GM18505 (cell line): ENCODE data around the gene FZR1.

Experiments used
- ATAC-seq: cut with Tn5 transposase; IDR thresholded peaks from one replicate; pipeline ENCODE4 v1.9.1; 2021; ENCODE audit not compliant: unreplicated experiment
- POLR2A ChIP-seq: IDR thresholded peaks from 4 replicates; pipeline ENCODE4 v1.6.1; 2011; ENCODE audit warnings: borderline replicate concordance; ENCODE audit not compliant: insufficient read depth, insufficient read length; ENCODE audit errors: extremely low read depth

Gene FZR1

DNA sequence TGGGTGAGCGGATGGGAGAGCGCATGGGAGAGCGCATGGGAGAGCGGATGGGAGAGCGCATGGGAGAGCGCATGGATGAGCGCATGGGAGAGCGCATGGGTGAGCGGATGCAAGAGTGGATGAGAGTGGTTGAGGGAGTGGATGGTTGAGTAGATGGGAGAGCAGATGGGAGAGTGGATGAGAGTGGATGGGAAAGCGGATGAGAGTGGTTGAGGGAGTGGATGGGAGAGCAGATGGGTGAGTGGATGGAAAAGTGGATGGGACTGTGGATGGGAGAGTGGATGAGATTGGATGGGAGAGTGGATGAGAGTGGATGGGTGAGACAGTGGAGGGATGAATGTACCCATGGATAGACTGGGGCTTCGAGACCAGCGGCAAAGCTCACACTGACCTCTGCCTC, 24.3 kb downstream of the FZR1 start:
- no peak for ATAC-seq

DNA sequence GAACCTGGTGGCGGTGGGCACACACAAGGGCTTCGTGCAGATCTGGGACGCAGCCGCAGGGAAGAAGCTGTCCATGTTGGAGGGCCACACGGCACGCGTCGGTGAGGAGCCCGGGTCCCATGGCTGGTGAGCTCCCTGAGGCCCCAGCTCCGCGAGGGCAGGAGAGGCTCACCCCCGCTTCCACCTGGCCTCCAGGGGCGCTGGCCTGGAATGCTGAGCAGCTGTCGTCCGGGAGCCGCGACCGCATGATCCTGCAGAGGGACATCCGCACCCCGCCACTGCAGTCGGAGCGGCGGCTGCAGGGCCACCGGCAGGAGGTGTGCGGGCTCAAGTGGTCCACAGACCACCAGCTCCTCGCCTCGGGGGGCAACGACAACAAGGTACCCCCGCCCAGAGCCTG, 25.6 kb downstream of the FZR1 start:
- ATAC-seq = no peak
- TF ChIP-seq POLR2A = no peak

More for the DNA sequence above, 24.3 kb downstream of the FZR1 start:
- TF ChIP-seq POLR2A = no peak

DNA sequence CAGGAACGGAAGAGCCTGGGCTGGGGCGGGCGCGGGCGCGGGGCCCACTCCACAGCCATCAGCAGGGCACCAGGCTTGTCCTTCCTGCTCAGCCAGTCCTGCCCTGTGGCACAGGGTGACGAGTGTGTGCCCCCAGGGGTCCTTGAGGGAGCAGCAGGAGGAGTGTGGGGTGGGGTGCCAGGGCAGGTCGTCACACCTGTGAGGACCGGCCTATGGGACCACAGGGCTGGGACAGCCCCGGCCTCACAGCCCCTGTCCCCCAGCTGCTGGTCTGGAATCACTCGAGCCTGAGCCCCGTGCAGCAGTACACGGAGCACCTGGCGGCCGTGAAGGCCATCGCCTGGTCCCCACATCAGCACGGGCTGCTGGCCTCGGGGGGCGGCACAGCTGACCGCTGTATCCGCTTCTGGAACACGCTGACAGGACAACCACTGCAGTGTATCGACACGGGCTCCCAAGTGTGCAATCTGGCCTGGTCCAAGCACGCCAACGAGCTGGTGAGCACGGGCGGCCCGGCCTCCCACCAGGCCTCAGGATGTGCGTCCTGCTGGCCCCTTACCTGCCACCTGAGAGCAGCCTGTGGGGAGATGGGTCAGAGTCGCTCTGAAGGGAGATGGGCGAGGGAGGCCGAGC, 26.2 kb downstream of the FZR1 start:
- TF ChIP-seq POLR2A = no peak
- ATAC-seq = no peak

DNA sequence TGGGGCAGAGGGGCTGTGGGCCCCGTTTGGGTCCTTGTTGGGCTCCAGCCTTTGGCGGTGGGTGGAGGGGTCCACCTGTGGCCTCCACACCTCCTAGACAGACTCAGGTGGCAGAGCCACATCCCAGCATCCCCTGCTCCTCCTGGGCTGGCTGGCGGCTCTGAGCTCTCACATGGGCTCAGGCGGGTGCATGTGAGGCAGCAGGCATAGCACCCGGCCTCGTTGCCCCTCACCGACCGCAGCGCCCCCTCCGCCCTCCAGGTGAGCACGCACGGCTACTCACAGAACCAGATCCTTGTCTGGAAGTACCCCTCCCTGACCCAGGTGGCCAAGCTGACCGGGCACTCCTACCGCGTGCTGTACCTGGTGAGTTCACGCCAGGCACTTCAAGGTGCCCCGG, 26.9 kb downstream of the FZR1 start:
- ATAC-seq = no peak
- TF ChIP-seq POLR2A = no peak

DNA sequence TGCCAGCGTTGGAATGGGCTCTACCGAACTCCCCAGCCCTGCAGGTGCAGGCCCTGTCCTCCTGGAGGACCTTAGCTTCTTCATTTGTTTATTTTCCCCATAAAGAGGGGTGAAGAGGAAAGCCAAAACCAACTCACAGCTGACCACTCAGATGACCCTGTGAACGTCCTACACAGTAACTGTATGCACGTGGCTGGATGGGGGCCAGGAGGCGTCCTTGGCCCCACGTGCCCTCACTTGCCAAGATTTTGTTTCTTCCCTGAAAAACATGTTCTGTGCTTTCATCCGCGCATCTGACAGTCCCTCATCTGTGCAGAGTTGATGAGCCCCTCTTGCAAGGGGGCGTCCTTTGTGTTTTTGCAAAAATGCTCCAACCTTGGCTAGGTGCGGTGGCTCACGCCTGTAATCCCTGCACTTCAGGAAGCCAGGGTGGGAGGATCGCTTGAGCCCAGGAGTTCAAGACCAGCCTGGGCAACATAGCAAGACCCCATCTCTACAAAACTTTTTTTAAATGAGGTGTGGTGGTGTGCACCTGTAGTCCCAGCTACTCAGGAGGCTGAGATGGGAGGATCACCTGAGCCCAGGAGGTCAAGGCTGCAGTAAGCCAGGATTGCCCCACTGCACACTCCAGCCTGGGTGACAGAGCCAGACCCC, 27.6 kb downstream of the FZR1 start:
- no peak for ATAC-seq
- no peak for TF ChIP-seq POLR2A

DNA sequence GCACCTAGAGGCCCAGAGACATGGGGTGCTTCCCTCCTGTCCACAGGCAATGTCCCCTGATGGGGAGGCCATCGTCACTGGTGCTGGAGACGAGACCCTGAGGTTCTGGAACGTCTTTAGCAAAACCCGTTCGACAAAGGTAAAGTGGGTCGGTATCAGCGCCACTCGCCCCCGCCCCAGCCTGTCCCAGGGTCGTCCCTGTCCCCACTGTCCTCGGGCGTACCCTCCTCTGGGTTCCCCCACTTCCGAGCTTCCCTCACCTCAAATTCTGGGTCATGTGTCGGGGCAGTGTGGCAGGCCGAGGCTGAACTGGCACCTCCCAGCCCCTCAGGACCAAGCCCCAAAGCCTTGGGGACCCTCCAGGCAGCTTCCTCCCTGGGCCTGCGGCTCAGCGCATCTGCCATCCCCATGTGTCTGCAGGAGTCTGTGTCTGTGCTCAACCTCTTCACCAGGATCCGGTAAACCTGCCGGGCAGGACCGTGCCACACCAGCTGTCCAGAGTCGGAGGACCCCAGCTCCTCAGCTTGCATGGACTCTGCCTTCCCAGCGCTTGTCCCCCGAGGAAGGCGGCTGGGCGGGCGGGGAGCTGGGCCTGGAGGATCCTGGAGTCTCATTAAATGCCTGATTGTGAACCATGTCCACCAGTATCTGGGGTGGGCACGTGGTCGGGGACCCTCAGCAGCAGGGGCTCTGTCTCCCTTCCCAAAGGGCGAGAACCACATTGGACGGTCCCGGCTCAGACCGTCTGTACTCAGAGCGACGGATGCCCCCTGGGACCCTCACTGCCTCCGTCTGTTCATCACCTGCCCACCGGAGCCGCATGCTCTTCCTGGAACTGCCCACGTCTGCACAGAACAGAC, 28.5 kb downstream of the FZR1 start:
- TF ChIP-seq POLR2A = no peak
- ATAC-seq = no peak

DNA sequence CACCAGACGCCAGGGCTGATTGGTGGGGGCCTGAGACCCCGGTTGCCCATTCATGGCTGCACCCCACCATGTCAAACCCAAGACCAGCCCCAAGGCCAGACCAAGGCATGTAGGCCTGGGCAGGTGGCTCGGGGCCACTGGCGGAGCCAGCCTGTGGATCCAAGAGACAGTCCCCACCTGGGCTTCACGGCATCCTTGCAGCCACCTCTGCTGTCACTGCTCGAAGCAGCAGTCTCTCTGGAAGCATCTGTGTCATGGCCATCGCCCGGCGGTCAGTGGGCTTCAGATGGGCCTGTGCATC, 29.1 kb downstream of the FZR1 start:
- no peak for ATAC-seq
- TF ChIP-seq POLR2A = no peak

DNA sequence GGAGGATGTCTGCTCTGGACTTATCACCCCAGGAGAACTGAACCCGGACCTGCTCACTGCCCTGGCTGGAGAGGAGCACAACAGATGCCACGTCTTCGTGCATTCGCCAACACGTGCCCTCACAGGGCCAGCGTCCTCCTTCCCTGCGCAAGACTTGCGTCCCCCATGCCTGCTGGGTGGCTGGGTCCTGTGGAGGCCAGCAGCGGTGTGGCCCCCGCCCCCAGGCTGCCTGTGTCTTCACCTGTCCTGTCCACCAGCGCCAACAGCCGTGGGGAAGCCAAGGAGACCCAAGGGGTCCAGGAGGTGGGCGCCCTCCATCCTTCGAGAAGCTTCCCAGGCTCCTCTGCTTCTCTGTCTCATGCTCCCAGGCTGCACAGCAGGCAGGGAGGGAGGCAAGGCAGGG, 29.5 kb downstream of the FZR1 start:
- TF ChIP-seq POLR2A = no peak
- ATAC-seq = no peak

DNA sequence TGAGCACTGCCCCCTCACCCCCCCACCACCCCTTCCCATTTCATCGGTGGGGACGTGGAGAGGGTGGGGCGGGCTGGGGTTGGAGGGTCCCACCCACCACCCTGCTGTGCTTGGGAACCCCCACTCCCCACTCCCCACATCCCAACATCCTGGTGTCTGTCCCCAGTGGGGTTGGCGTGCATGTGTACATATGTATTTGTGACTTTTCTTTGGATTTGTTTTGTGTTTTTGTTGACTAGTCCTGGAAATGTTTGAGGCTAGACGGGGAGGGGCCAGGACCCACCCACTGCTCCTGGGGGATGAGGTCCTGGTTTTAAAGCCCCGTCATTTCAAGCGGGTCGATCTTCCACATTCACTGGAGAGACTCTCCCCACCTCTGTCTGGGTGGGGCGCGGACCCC, 29.9 kb downstream of the FZR1 start:
- ATAC-seq = no peak
- TF ChIP-seq POLR2A = no peak

DNA sequence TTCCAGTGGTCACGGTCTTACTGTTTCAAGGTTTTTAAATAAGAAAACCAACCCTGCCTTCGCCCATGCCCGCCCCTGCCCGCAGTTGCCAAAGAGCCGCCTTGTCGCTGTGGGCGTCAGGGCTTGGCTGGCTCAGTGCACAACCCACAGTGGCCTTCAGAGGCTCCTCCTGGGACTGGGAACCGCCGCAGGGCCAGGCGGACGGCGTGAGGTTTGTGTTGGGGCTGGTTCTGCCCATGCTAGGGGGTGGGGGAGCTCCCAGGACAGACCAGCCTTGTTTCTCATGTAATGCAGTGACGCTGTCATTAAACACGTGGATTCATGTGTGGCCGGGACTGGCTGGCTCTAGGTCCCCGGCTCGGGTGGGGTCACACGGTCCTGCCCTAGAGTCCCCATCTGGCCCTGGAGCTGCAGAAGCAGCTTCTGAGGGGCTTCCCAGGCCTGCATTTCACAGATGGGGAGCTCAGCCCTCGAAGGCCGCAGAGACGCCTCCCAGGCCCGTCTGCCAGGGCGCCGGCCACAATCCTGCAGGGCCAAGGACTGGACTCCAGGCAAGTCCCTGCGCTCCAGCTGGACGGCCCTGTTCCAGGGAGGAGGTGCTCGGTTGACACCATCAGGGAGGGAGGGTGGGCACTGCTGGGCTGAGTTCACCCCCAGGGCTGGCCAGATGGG, 30.5 kb downstream of the FZR1 start:
- TF ChIP-seq POLR2A = no peak
- ATAC-seq = no peak

DNA sequence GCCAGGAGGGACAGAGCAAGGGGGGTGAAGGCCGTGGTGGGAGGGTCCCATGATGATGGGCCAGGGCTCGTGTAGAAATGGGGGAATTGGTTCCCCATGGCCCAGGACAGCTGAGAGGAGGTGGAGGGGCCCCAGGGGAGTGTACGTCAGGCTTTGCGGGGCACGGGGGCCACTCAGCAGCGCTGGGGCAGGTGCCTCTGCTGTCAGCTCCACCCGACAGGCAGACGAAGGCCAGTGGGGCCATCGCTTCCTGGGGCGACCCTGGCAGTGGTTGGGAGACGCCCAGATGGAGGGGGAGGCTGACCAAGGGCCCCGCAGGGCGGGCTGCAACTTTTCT, 31.0 kb downstream of the FZR1 start:
- no peak for ATAC-seq
- no peak for TF ChIP-seq POLR2A

DNA sequence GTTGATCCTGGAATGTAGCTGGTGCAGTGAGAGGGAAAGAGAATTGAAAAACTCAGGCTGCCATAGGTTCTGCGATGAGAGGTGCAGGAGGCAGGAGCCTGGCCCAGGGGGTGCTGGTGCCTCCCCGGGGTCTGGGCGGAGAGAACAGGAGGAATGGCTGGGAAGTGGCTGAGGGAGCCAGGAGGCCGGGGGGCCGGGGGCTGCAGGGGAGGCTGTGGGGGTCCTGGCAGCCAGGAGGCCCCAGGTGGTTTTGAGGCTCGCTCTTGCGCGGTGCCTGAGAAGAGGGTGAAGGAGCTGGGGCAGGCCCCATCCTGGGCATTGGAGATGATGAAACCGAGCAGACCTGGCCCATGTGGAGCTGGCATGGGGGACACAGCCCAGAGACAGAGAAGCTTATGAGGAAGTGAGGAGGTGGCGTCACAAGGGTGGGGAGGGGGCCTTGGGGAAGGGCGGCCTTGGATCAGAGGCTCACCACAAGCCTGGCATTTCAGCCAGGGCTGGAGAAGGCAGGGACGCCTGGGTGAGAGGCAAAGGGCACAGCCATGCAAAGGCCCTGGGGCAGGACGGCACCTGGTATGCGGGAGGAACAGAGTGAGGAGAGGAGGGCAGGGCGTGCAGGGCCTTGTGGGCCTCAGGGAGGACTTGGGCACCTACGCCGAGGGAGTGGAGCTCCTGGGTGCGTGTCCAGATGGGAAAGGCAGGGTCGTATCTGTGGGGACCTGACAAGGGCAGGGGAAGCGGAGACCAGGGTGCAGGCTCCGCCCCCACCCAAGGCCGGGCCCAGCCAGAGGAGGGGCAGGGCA, 31.5 kb downstream of the FZR1 start:
- ATAC-seq = no peak
- TF ChIP-seq POLR2A = no peak
